Measurements from ENCODE around the gene TGFB1I1. TPM values are rescaled to one million over a fixed set of nuclear protein-coding genes. Genes with fewer than 3 reads are reported as not detected.
"Not testable (repeated sequence)": the region's sequence is repeated elsewhere in the genome, so short reads cannot be mapped to it uniquely, and the experiment has no call there.

TGFB1I1 gene
- total RNA-seq, 3 donors from 2014 or later (not counting 1 experiment from before 2014, with no cell fraction given) = 0.72 to 1.3 (median 0.78) TPM

- H3K9me3 ChIP-seq (ENCODE audit: control insufficient read depth, insufficient read depth, low read length) = no peaks in the 10 kb centered on the region
- Mint-ChIP-seq H3K27me3 (ENCODE audit: low read depth in 2 of 2) (no peaks in the 10 kb centered on the region), H3K4me1 (peaks cover 21 to 27% of the 10 kb centered on the region in 2 donors), H3K36me3 (no peaks in the 10 kb centered on the region), H3K4me3 (no peak overlapping the region), H3K27ac (no peak overlapping the region), H3K9me3 (no peaks in the 10 kb centered on the region)
- WGBS (ENCODE audit: insufficient coverage) = 97% methylated on average over 46 of the region's 47 CpGs
- no peak for TF ChIP-seq CTCF (IDR thresholded peaks at IDR 0.05)
- H3K36me3 ChIP-seq (ENCODE audit: control insufficient read depth, insufficient read depth, low read length) = no peaks in the 10 kb centered on the region
- no peak overlapping the region for H3K4me3 ChIP-seq (ENCODE audit: low read length)
- H3K27me3 ChIP-seq (ENCODE audit: control insufficient read depth, insufficient read depth, low read length) = no peaks in the 10 kb centered on the region
- DNase-seq (no peak), ATAC-seq (no peak)
- peaks cover 10% of the 10 kb centered on the region for H3K4me1 ChIP-seq (ENCODE audit: control insufficient read depth, insufficient read depth, low read length)
- no peak overlapping the region for H3K27ac ChIP-seq (ENCODE audit: low read length)
- intact Hi-C loops (cut with micrococcal nuclease) = loop anchor here (10.0 kb wide), 1 partner anchor 101 kb away; no protein-coding TSS in a partner anchor
Observed at GRCh38 chr16:31435341-31436220, 36.4 kb upstream of the TGFB1I1 start.

GRCh38 chr16:31436221-31437045, 35.5 kb upstream of the TGFB1I1 start:
- intact Hi-C loops (cut with micrococcal nuclease) = loop anchor here (10.0 kb wide), 1 partner anchor 102 kb away; no protein-coding TSS in a partner anchor
- no peak overlapping the region for H3K4me3 Mint-ChIP-seq
- H3K27me3 Mint-ChIP-seq (ENCODE audit: low read depth in 2 of 2) = no peaks in the 10 kb centered on the region
- H3K36me3 Mint-ChIP-seq = no peaks in the 10 kb centered on the region
- 97% methylated on average over 44 of the region's 44 CpGs for WGBS (ENCODE audit: insufficient coverage)
- Histone ChIP-seq H3K4me1 (ENCODE audit: control insufficient read depth, insufficient read depth, low read length) (peaks cover 3% of the 10 kb centered on the region), H3K36me3 (ENCODE audit: control insufficient read depth, insufficient read depth, low read length) (no peaks in the 10 kb centered on the region), H3K9me3 (ENCODE audit: control insufficient read depth, insufficient read depth, low read length) (no peaks in the 10 kb centered on the region), H3K27me3 (ENCODE audit: control insufficient read depth, insufficient read depth, low read length) (no peaks in the 10 kb centered on the region), H3K4me3 (ENCODE audit: low read length) (no peak overlapping the region), H3K27ac (ENCODE audit: low read length) (no peak overlapping the region)
- no peak overlapping the region for H3K27ac Mint-ChIP-seq
- DNase-seq (no peak), ATAC-seq (no peak)
- no peaks in the 10 kb centered on the region for H3K9me3 Mint-ChIP-seq
- peaks cover 14 to 24% of the 10 kb centered on the region in 2 donors for H3K4me1 Mint-ChIP-seq
- TF ChIP-seq CTCF (IDR thresholded peaks at IDR 0.05) = no peak

GRCh38 chr16:31438414-31438813, 33.5 kb upstream of the TGFB1I1 start:
- Histone ChIP-seq H3K9me3 (ENCODE audit: control insufficient read depth, insufficient read depth, low read length) (no peaks in the 10 kb centered on the region), H3K27me3 (ENCODE audit: control insufficient read depth, insufficient read depth, low read length) (no peaks in the 10 kb centered on the region), H3K36me3 (ENCODE audit: control insufficient read depth, insufficient read depth, low read length) (no peaks in the 10 kb centered on the region), H3K4me3 (ENCODE audit: low read length) (no peak overlapping the region), H3K27ac (ENCODE audit: low read length) (no peak overlapping the region), H3K4me1 (ENCODE audit: control insufficient read depth, insufficient read depth, low read length) (peaks cover 10% of the 10 kb centered on the region)
- ATAC-seq (no peak), DNase-seq (no peak)
- Mint-ChIP-seq H3K27ac (no peak overlapping the region), H3K4me3 (no peak overlapping the region), H3K4me1 (peaks cover 14 to 36% of the 10 kb centered on the region in 2 donors), H3K27me3 (ENCODE audit: low read depth in 2 of 2) (no peaks in the 10 kb centered on the region), H3K9me3 (no peaks in the 10 kb centered on the region), H3K36me3 (no peaks in the 10 kb centered on the region)
- intact Hi-C loops (cut with micrococcal nuclease) = loop anchor here (10.0 kb wide), 1 partner anchor 104 kb away; no protein-coding TSS in a partner anchor
- WGBS (ENCODE audit: insufficient coverage) = 95% methylated on average over 2 of the region's 2 CpGs
- no peak for TF ChIP-seq CTCF (IDR thresholded peaks at IDR 0.05)

- not testable (repeated sequence) for H3K27ac ChIP-seq (ENCODE audit: low read length); H3K27me3 ChIP-seq (ENCODE audit: control insufficient read depth, insufficient read depth, low read length); H3K9me3 Mint-ChIP-seq; H3K36me3 Mint-ChIP-seq; H3K4me1 ChIP-seq (ENCODE audit: control insufficient read depth, insufficient read depth, low read length); H3K9me3 ChIP-seq (ENCODE audit: control insufficient read depth, insufficient read depth, low read length); DNase-seq; H3K36me3 ChIP-seq (ENCODE audit: control insufficient read depth, insufficient read depth, low read length); H3K4me3 ChIP-seq (ENCODE audit: low read length); H3K27me3 Mint-ChIP-seq (ENCODE audit: low read depth in 2 of 2); H3K4me3 Mint-ChIP-seq
- Mint-ChIP-seq H3K27ac (peak overlapping the region in 1 of 2 donors; percentile 35), H3K4me1 (peaks cover 14 to 36% of the 10 kb centered on the region in 2 donors)
- ATAC-seq = peak in 1 of 3 donors; percentile 61
- WGBS (ENCODE audit: insufficient coverage) = 16% methylated on average over 2 of the region's 4 CpGs
- intact Hi-C loops (cut with micrococcal nuclease) = loop anchor here (10.0 kb wide), 1 partner anchor 104 kb away; no protein-coding TSS in a partner anchor
Observed at GRCh38 chr16:31439023-31439422, 32.9 kb upstream of the TGFB1I1 start.
